Mucosa of stomach (tissue), 1 donor: Measurements from ENCODE around the gene TEX261.
"Not testable (repeated sequence)": the region's sequence is repeated elsewhere in the genome, so short reads cannot be mapped to it uniquely, and the experiment has no call there.

Experiments
- H3K27me3 ChIP-seq: one replicate; pipeline ENCODE4 v1.7.0; 2013; ENCODE audit warnings: mild to moderate bottlenecking, low read length; ENCODE audit not compliant: control insufficient read depth, insufficient read depth
- H3K36me3 ChIP-seq: one replicate; pipeline ENCODE4 v1.7.0; 2013; ENCODE audit warnings: low read length; ENCODE audit not compliant: control insufficient read depth, insufficient read depth
- H3K4me1 ChIP-seq: one replicate; pipeline ENCODE4 v1.7.0; 2013; ENCODE audit warnings: mild to moderate bottlenecking, low read length; ENCODE audit not compliant: control insufficient read depth, insufficient read depth
- H3K4me3 ChIP-seq: one replicate; pipeline ENCODE4 v1.7.0; 2013; ENCODE audit warnings: low read length
- H3K9ac ChIP-seq: one replicate; pipeline ENCODE4 v1.7.0; 2013; ENCODE audit warnings: mild to moderate bottlenecking, low read length, moderate library complexity
- H3K9me3 ChIP-seq: one replicate; pipeline ENCODE4 v1.7.0; 2013; ENCODE audit warnings: mild to moderate bottlenecking, low read length, moderate library complexity; ENCODE audit not compliant: control insufficient read depth
- donor health status: Pancreatic carcinoma.

Gene TEX261

GRCh38 chr2:71006323-71006722 is 11.7 kb upstream of the TEX261 start:
- peaks cover 2% of the 10 kb centered on the region for H3K4me1 ChIP-seq
- no peaks in the 10 kb centered on the region for H3K36me3 ChIP-seq
- H3K27me3 ChIP-seq: peaks cover 3% of the 10 kb centered on the region
- H3K9ac ChIP-seq: no peak overlapping the region
- H3K4me3 ChIP-seq: no peak overlapping the region
- H3K9me3 ChIP-seq: no peaks in the 10 kb centered on the region

GRCh38 chr2:71005271-71006202 is 10.9 kb upstream of the TEX261 start:
- Histone ChIP-seq H3K9me3 (no peaks in the 10 kb centered on the region), H3K36me3 (no peaks in the 10 kb centered on the region), H3K27me3 (peaks cover 3% of the 10 kb centered on the region), H3K4me1 (peaks cover 10% of the 10 kb centered on the region), H3K4me3 (no peak overlapping the region), H3K9ac (no peak overlapping the region)

DNA sequence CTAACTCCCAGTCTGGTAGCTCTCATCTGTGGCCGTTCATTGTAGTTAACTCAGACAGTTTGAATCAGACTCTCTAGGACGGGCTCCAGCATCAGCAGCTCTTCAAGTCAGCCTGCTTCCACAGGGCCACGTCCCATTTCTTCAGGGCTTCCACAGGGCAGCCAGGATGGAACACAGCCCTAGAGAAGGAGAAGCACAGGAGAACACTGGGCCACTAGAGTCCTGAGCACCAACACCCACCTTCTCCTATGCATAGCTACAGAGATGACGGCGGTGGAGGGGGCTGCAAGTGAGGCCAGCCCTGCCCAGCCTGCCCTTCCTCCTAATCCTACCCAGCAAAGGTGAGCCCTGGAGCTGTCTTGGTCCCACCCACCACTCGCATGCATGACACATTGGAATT is 10.2 kb upstream of the TEX261 start:
- Histone ChIP-seq H3K9me3 (no peaks in the 10 kb centered on the region), H3K27me3 (peaks cover 3% of the 10 kb centered on the region), H3K9ac (no peak overlapping the region), H3K4me3 (no peak overlapping the region), H3K36me3 (no peaks in the 10 kb centered on the region), H3K4me1 (peaks cover 10% of the 10 kb centered on the region)

GRCh38 chr2:71003966-71004755 is 9.5 kb upstream of the TEX261 start:
- H3K9ac ChIP-seq: no peak overlapping the region
- no peaks in the 10 kb centered on the region for H3K9me3 ChIP-seq
- H3K27me3 ChIP-seq: peaks cover 3% of the 10 kb centered on the region
- no peaks in the 10 kb centered on the region for H3K36me3 ChIP-seq
- no peak overlapping the region for H3K4me3 ChIP-seq
- peaks cover 10% of the 10 kb centered on the region for H3K4me1 ChIP-seq

- H3K9me3 ChIP-seq: no peaks in the 10 kb centered on the region
- no peaks in the 10 kb centered on the region for H3K36me3 ChIP-seq
- H3K4me1 ChIP-seq: peaks cover 10% of the 10 kb centered on the region
- H3K9ac ChIP-seq: no peak overlapping the region
- H3K4me3 ChIP-seq: no peak overlapping the region
- peaks cover 3% of the 10 kb centered on the region for H3K27me3 ChIP-seq
Observed at GRCh38 chr2:71003396-71003795, 8.7 kb upstream of the TEX261 start.

- H3K9me3 ChIP-seq: no peaks in the 10 kb centered on the region
- H3K36me3 ChIP-seq: no peaks in the 10 kb centered on the region
- no peak overlapping the region for H3K9ac ChIP-seq
- peaks cover 10% of the 10 kb centered on the region for H3K4me1 ChIP-seq
- H3K27me3 ChIP-seq: peaks cover 3% of the 10 kb centered on the region
- no peak overlapping the region for H3K4me3 ChIP-seq
Observed at GRCh38 chr2:71001981-71002570, 7.4 kb upstream of the TEX261 start.

DNA sequence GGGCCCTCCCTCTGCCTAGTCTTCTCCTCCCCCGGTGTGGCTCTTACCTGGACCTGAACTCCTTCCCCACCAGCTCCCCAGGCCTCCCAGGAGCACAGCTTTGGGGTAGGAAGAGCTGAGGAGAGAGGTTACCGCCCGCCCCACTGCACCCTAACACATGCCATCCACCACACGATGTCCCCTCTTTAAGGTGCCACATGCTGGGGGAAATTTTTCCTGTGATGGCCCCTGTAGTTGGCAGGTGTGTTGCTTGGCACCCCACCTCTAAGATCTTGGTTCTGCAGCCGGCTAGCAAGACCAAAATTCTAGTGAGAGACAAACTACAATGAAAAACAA is 6.9 kb upstream of the TEX261 start:
- no peak overlapping the region for H3K4me3 ChIP-seq
- H3K9me3 ChIP-seq: no peaks in the 10 kb centered on the region
- H3K27me3 ChIP-seq: no peaks in the 10 kb centered on the region
- no peaks in the 10 kb centered on the region for H3K36me3 ChIP-seq
- H3K4me1 ChIP-seq: peaks cover 10% of the 10 kb centered on the region
- peak overlapping the region; percentile 39 for H3K9ac ChIP-seq

DNA sequence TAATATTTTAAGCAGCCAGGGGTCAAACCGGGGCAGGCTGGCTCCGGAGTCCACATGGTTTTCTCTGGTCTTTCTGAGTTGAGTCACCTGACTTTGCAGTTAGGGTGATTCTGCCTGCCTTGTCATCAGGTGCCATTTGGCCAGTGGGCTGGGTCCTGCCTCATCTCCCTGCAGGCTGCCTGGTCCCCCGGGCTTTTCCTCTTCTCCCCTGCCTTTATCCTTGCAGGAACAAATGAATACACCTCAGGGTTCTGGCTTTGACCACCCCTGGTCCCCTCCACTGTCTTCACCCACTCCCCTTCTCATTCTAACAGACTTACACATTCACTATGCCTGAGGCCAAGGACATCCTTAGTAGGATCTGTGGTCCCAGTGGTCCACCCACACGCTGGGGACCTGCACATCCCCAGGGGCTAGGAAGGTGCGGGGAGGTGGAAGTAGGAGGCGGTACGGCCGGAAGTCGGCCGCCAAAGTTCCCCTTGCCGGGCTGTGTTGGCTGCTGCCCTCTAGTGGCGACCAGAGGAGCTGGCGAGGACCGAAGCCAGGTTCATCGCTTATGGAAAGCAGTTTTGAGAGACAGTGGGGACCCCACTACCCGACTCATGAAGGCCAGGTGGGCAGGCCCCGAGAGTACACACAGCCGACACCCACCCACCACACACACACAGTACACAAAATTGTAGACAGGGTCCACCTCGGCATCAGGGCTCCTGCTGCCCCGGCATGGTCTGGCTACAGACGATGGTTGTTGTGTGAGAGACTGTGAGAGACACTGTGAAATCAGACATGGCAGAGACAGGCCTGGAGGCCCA is 6.3 kb upstream of the TEX261 start:
- no peaks in the 10 kb centered on the region for H3K9me3 ChIP-seq
- peak overlapping the region; percentile 67 for H3K4me3 ChIP-seq
- H3K36me3 ChIP-seq: no peaks in the 10 kb centered on the region
- no peaks in the 10 kb centered on the region for H3K27me3 ChIP-seq
- H3K4me1 ChIP-seq: peaks cover 10% of the 10 kb centered on the region
- H3K9ac ChIP-seq: peak overlapping the region; percentile 39

DNA sequence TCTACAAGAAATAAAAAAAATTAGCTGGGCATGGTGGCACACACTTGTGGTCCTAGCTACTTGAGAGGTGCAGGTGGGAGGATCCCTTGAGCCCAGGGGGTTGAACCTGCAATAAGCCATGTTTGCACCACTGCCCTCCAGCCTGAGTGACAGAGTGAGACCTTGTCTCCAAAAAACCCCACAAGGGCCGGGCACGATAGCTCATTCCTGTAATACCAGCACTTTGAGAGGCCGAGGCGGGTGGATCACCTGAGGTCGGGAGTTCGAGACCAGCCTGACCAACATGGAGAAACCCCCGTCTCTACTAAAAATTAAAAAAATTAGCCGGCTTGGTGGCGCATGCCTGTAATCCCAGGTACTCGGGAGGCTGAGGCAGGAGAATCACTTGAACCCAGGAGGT is 5.3 kb upstream of the TEX261 start:
- H3K27me3 ChIP-seq, H3K4me3 ChIP-seq, H3K9ac ChIP-seq, H3K4me1 ChIP-seq, H3K9me3 ChIP-seq, H3K36me3 ChIP-seq: not testable (repeated sequence)

DNA sequence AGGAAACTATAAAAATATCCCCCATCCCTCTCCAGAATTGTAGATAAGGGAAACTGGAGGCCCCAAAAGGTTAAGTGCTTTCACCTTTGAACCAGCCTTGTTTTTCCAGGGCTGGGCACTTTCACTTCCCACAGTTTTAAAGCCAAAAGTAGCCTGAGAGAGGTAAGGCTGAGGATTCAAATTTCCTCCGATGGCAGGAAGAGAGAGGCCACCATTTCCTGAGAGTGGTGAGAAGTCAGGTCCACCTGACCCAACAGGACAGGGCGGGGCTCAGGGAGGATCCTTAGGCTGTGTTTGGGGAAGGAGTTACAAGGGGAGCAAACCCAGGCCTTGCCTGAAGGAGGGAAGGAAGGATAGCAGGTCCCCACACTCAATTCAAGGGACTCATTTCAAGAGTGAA is 4.7 kb upstream of the TEX261 start:
- Histone ChIP-seq H3K9ac (no peak overlapping the region), H3K27me3 (no peaks in the 10 kb centered on the region), H3K36me3 (no peaks in the 10 kb centered on the region), H3K9me3 (no peaks in the 10 kb centered on the region), H3K4me1 (peaks cover 10% of the 10 kb centered on the region), H3K4me3 (no peak overlapping the region)

- H3K36me3 ChIP-seq, H3K9ac ChIP-seq, H3K27me3 ChIP-seq, H3K4me3 ChIP-seq, H3K9me3 ChIP-seq: not testable (repeated sequence)
- H3K4me1 ChIP-seq: peaks cover 13% of the 10 kb centered on the region
Observed at GRCh38 chr2:70998885-70999284, 4.2 kb upstream of the TEX261 start.
